GM21723 (cell line): Measurements from ENCODE around the gene FTCD.

Experiments used
- ATAC-seq: cut with Tn5 transposase; IDR thresholded peaks from one replicate; pipeline ENCODE4 v1.9.1; 2021; ENCODE audit warnings: mild to moderate bottlenecking, moderate library complexity; ENCODE audit not compliant: unreplicated experiment

FTCD gene

DNA sequence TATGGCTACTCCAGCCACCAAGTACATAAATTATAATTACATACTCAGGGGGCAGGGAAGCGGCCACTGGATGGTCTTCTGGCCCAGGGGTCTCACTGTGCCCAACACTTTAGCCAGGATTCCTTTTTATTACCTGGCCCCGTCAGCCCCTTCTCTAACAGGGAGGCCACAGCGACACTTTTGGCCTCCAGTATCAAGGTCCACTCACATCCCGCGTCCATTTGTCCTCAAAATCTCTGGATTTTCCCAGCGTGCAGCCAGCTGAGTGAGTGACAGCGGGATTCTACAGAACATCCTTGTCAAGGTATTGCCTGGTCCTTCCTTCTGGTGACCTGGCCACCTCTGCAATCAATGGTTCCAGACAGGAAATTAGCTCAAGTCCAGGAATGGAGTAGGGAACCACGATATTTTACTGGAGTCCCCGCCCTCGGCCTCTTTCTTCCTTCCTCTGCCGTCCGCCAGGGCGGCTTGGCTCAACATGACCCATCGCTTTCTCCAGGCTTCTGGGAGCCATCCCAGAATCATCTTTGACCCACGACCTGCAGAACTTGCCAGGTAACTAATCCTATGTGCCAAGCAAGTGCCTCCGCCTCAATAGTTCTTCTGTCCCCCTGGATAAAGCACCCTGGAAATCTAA lies 60.2 kb downstream of the FTCD start:
- no peak for ATAC-seq

DNA sequence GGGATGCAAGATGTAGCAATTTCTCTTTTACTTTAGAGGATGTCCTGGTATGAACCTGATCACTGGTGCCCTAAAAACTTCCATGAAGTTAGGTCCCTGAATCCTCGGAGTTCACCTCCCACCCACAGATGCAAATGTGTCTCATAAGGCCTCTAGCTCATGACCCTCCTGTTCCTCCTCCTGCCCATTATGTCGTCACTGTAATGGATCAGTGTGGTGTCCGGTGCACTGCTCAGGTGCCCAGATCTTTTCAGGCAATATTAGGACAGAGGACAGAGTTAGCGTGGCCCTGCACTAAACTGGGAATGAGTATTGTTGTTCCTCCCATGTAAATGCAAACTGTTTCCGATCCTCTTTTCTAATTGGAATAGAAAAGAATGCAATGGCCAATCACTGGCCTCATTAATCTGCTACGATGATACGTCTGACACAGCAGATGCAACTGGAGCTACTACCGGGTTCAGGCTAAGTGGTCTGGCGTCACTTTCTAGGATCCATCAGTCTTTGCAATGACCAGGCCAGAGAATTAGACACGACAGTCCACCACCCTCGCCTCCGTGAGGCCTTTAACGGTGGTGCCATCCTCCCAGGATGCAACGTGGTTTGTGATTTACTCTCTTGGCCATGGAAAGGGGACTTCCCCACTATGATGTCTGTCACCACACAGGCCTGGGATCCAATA lies 60.8 kb downstream of the FTCD start:
- no peak for ATAC-seq

DNA sequence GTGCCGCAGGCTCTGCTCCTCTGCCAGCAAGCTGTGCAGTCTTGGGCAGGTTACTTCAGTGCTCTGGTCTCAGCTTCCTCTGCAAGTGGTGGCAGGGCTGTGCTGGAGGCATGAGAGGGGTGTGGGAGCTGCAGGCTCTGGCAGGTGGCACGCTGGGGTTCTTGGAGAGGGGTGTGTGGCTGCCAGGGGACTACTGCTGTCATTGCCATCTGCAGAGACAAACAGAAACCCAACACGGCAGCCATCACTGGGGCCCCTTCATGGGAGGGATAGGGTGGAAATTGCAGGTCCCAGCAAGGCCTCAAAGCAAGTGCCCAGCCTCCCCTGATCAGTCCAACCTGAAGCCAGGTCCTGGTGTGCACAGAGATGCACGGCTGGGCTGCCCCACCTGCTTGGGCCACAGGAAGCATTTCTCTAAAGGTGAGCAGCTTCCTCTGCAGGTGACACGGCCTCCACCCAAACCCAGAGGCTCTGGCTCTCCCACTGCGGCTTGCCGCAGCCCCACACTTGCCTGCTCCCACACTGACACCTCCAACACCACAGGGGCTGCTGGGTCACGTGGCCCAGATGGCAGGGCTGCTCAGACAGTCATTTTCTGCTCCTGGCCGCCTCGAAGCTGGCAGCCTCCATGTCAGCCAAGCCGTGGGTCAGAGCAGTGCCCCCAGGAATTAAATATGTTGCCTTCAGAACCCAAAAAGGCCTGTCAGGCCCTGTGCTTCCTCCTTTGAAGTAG lies 61.5 kb downstream of the FTCD start:
- no peak for ATAC-seq

DNA sequence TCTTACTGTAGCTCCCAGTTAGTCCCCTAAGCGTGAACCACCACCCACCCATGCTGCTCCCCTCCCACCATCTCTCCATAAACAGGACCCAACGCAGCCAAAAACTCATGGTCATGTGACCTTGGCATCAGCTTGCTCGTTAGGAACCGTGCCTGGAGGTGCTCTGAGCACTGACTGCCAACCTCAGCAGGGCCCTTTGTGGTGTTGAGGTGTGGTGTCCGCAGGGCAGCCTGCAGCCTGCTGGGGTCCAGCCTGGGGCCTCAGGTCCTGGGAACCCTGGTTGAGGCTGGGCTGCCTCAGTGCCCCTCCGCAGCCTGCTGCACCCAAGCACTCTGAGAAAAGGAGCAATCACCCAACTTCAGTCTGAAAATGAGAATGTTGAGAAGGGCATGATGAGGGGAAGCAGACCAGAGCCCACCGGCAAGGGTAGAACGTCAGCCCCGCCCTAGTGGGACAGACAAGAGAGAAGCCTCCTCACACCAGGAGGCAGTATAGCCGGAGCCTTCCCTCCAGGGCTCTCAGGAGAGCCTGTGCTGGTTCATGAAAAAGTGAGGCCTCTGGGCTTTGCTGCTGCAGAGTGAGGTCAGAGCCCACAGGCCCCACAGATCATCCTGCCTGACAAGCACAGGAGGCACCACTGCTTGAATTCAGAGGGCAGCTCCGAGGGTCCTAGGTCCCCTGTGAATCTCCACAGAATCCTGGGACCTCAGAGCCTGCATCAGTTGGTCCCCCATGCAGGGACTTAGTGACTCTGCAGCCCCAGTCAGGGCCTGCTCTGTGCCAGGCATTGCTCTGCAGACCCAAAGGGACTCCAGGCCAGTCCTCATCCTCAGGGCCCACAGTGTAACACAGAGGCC lies 62.3 kb downstream of the FTCD start:
- no peak for ATAC-seq

DNA sequence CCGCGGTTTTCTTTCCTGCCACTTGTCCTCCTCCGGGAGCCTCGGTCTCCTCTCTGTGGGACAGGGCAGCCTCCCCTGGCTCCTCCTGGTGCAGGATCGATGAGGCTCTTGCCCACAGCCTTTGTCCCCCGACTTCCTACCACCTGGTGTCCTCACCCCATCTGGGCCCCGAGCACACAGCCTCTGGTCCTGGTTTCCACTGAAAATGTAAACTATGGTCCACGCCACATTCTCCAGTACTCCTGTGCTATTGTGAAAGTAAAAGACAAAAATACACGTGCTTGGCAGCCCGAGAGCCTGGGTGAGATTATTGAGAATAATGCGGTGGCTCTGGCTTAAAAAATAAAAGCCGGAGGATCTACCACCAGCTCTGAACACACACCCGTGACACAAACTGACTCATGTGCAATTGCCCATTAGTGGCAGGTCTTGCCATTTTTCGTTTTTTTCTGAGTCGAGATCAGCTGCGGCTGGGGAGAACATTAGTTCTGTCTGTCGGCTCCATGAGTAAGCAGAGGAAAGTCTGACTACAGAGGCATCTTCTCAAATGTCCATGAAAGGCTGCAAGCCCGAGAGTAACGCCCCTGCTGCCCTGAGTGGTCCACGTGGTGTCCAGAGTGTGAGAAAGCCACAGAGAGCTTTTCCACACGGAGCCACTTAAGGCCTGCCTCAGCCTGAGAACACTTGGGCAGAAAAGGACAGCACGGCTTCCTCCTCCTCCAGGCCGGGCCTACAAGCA lies 63.2 kb downstream of the FTCD start:
- no peak for ATAC-seq

DNA sequence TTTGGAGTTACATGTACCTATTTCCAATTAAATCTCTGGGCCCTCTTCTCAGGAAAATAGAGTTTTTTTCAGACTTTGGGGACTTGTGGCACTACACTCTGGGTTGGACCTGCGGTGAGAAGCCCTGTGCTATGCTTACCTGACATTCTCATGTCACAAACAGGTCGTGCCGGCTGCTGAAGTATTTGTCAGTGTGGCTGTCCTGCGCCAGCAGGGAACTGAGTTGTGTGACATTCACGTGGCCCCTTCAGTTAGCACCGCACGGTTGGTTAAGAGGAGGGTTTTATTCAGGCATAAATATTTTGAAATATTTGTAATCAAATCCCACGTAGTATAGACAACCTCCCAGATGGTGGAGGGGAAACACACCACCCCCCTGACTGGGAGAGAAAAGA lies 63.8 kb downstream of the FTCD start:
- ATAC-seq: no peak

DNA sequence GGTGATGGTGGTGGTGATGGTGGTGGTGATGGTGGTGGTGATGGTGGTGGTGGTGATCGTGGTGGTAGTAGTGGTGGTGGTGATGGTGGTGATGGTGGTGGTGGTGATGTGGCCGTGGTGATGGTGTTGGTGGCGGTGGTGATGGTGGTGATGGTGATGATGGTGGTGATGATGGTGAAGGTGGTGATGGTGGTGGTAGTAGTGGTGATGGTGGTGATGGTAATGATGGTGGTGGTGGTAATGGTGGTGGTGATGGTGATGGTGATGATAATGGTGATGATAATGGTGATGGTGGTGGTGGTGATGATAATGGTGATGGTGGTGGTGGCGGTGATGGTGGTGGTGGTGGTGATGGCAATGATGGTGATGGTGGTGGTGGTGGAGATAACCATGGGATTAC lies 64.3 kb downstream of the FTCD start:
- ATAC-seq: no peak

DNA sequence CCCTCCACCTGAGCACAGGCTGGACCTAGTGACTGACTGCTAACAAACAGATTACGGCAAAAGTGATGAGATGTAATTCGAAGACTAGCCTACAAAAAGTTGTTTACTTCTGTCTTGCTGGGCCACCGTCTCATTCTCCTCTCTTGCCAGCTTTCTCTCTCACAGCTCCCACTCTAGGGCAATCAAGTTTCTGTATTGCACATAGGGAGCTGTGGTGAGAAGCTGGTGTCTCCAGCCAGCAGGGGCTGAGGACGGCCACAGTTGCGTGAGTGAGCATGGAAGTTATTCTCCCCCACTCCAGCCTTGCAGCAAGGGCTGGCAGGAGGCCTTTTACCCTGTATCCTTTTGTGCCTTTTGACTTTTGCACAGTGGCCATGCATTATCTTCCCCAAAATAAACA lies 66.1 kb downstream of the FTCD start:
- ATAC-seq: no peak

DNA sequence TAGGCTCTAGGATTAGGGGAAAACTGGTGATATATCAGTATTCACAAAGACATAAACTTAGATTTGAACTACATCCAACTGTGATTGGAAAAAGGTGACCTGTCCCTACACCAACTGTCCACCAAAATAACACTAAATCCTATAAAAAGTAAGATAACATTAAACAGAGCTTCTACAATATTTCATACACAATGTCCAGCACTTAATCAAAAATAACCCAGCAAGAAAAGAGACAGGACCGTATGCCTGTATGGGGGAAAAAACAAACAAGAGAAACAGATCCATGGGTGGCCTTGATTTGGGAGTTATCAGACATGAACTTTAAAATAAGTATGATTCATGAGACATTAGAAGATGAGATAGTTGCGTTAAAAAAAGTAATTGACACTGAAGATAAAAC lies 67.2 kb downstream of the FTCD start:
- ATAC-seq: no peak

DNA sequence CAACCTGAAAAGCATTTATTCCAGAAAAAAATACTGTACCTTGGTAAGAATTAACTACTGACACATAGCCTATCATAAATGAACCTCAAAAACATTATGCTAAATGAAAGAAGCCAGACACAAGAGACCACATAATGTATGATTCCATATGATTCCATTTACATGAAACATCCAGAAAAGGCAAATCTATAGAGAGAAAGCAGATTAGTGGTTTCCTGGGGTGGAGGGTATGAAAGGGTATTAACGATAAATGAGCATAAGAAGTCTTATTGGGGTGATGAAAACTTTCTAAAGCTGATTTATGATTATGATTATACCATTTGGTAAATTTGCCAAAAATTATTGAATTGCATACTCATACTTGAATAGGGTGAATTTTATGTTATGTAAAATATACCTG lies 67.7 kb downstream of the FTCD start:
- ATAC-seq: no peak
